NCI-H2196 (cell line): Measurements from ENCODE around the gene TFE3.

Source experiments
- DNase-seq: peaks from one replicate; lab custom pipeline; 2025; ENCODE audit not compliant: unreplicated experiment; lab: John Stamatoyannopoulos, UW

Gene TFE3, protein sequence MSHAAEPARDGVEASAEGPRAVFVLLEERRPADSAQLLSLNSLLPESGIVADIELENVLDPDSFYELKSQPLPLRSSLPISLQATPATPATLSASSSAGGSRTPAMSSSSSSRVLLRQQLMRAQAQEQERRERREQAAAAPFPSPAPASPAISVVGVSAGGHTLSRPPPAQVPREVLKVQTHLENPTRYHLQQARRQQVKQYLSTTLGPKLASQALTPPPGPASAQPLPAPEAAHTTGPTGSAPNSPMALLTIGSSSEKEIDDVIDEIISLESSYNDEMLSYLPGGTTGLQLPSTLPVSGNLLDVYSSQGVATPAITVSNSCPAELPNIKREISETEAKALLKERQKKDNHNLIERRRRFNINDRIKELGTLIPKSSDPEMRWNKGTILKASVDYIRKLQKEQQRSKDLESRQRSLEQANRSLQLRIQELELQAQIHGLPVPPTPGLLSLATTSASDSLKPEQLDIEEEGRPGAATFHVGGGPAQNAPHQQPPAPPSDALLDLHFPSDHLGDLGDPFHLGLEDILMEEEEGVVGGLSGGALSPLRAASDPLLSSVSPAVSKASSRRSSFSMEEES

DNA sequence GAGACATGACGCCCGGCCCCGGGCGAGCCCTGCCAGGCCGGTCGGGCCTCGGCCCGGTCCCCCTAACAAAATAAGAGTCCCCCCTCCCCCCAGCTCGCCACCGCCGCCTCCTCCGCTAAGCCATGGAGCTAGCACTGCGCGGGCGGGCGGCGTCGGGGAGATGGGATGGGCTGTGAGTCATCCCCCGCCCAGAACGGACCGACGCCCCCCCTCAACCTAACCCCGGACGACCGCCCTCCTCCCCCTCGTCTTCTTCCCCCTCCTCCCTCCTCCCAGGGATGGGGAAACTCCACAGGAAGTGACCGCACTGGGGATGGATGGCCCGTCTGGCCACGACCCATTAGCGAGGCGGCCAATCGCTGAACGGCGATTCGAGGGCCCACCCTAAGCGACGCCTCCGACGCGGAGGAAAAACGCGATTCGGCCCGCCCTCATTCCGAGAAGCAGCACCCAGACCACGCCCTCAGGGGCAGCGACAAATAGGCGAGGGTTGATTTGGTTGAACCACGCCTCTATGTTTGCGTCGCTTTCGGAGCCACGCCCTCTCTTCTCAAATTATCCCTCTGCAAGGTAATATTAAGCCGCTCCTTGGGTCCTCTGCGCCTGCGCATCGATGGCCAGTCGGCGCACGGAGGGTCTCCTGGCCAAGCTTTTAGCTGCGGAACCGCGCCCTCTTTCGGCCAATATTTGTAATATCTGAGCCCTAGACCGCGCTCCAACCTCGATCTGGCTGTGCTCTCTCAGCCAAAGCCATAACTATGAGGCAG is at the start of gene TFE3:
TSS of gene TFE3 (minus strand) at position 138 of the 767 bp plus-strand sequence. CDS start at position 7, 131 bp downstream.
- DNase-seq: peak; percentile 94

GRCh38 chrX:49089553-49089952 is 46.4 kb upstream of the TFE3 start:
- no peak for DNase-seq

DNA sequence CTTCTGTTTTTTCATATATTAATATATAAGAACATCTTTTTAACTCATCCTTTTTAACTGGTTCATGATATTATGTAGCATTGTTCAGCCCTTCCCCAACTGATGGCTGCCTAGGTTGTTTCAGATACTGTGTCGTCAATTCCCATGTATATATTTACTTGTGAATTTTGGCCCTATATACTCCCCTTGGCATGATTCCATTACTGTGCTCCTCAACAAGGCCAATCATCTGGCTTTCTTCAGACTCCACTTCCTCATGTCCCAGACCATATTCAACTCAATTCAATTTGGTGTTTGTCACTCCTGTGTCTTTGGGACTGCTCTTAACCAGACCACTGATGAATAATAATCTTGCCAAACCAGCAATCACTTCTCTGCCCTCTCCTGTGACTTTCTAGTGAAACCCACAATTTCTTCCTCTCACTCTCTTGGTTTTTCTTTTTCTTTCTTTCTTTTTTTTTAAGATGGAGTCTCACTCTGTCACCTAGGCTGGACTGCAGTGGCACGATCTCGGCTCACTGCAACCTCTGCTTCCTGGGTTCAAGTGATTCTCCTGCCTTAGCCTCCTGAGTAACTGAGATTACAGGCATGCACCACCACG is 39.2 kb upstream of the TFE3 start:
- DNase-seq: no peak

DNA sequence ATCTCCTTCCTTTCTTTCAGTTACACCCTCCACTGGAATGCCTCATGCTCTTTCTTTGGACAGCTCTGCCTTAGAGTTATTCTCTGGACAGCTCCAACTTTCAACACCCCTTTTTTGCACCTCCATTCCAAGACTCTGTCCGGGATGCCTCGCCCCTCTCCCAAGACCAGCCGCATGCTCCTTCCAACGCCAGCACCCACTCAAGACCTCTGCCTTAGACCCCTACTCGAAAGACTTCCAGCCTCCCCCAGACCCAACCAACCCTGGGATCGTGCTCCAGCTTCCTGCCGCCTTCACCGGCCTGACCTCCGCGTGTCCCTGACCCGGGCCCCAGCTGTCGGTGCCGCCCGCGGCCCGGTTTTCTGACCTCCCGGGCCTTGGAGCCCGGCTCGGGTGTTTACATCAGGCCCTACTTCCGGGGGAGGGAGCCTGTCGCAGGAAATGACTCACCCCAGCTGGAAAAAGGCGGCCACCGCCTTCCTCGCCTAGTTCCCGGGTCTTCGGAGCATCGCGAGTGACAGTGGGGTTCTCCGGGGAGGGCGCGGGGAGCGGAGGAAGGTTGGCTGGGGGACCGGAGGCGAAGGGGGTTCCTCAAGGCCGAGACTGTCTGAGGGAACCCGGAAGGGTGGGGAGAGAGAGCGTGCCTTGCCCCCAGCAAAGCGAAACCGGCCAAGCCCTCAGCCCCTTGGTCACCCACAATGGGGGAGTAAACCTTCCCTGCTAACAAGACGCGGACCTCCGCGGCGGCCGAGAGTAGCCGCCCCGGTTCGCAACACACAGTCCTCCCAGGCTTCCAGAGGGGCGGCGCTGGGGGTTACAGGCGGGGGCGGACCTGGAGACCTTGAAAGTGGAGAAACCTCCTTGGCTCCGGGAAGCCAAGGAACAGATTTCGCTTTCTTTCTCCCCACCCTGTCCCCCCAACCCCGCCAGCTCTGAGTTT is 36.6 kb upstream of the TFE3 start, which contains the start of gene WDR45:
TSS of gene WDR45 (minus strand) at position 399 of the 940 bp plus-strand sequence. CDS start 1,792 bp downstream, outside the sequence.
- peak; percentile 50 for DNase-seq

- DNase-seq: no peak
Observed at GRCh38 chrX:49077941-49078340, 34.8 kb upstream of the TFE3 start.

GRCh38 chrX:49075347-49075746 is 32.2 kb upstream of the TFE3 start:
- DNase-seq: no peak

DNA sequence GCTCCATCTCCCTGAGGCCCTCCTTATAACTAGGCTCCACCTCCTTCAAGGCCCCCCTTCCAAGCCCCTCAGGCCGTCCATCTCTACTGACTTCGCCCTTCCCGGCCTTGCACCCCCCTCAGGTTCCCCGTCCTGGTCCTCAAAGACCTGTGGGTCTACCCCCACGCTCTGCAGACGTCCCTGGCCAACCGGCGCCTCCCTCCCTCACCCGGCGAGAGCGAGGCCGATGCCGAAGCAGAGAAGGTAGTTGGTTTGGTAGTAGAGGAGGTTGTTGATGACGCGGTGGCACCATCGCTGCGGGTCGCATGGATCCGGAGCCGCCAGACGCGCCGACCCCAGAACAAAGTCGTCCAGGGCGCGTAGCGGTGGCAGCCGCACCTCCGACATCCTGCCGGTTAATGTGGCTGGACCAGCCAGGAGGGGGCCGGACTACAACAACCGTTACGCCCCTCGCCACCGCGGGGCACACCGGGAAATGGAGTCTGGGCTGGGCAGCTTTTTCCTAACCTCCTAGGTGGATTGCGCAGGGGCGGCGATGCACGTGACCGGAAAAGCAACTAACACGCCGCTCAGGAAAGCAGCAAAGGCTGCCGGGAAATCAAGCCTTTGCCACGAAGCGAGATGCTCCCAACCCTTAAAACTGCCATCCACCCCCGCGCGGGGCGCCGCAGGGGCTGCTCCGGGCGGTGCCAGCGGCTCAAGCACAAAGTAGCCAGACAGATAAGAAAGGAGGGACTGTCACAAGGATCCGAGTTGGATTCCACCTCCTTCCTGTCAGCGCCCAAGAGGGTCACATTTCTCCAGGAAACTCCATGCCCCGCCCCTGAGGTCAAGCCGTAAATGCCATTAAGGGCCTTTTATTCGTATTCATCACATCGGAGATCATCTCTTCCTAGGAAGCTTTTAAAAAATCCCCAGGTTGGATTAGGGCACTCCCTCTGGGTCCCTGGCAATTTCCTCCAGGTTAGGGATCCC is 30.7 kb upstream of the TFE3 start, which contains the start of gene PRAF2:
TSS of gene PRAF2 (minus strand) at position 402 of the 975 bp plus-strand sequence. CDS start at position 387, 15 bp downstream.
- peak; percentile 87 for DNase-seq

DNA sequence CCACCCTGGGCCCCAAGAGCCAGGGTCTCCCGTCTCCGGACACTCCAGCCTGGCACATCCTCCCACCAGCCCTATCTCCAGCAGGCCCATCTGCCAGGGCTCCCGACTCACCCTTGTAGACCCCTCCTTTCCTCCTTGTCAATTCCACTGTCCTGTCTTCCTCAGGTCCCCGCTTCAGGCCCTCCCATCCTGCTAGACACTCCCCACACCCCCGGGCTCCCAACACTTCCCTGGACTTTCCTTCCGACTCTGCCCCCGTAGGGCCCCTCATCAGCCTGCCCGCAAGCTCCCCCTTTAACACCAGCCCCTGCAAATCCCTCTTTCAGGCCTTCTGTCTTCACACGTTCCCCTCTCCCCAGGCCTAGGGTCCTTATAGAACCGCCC is 29.5 kb upstream of the TFE3 start:
- no peak for DNase-seq

GRCh38 chrX:49071877-49072711 is 28.9 kb upstream of the TFE3 start:
- DNase-seq: no peak

DNA sequence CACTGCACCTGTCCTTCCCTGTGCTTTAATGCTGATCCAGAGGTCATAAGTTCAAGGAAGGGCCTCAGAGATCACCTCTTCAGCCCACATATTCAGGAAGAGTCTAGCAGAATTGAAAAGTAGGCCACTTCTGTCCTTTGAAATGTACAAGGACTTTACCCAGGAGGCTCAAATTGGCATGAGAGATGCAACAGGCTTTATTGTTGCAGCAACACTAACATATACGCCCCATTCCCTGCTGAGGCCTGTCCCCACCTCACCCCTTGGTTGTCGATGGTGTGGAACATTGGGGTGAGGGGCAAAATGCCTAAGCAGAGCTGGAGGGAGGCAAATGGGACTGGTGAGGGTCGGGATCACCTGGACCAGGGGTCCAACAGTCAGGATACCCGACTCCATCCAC is 27.8 kb upstream of the TFE3 start:
- no peak for DNase-seq

DNA sequence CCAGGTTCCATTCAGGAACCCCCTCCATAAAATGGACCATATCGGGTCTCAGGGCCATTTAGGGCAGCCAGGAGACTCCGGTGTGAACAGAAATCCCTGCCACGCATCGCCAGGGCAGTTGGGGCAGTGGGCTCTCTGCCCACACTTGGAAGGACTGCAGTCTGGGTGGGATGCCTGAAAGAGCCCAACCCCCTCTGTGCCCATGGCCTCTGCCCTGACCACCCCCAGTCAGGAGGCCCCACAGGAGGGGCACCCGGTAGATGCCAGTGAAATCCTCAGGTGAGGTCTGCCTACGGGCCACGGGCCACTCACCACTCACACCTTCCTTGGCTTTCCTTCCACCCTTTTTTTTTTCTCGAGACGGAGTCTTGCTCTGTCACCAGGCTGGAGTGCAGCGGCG is 25.9 kb upstream of the TFE3 start:
- DNase-seq: no peak

- no peak for DNase-seq
Observed at GRCh38 chrX:49067285-49068120, 24.3 kb upstream of the TFE3 start.

DNA sequence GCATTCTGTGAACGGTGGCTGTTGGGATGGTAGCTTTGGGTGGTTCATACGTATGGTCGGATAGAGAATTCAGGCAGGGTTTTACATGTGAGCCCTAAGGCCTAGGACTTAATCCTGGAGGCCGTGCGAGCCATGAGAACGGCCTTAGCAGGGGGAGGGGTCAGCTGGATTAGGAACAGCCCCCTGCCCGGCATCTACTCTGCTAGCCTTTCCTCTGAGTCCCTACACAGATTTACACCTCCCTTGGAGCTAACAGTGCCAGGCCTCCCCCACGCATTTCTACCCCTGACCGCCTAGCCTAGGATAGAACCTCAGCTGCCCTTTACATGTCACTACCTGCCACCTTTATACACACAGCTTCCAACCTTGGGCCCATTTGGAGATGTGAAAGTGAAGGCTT is 23.5 kb upstream of the TFE3 start:
- DNase-seq: no peak

GRCh38 chrX:49066278-49066677 is 23.1 kb upstream of the TFE3 start:
- DNase-seq: no peak

DNA sequence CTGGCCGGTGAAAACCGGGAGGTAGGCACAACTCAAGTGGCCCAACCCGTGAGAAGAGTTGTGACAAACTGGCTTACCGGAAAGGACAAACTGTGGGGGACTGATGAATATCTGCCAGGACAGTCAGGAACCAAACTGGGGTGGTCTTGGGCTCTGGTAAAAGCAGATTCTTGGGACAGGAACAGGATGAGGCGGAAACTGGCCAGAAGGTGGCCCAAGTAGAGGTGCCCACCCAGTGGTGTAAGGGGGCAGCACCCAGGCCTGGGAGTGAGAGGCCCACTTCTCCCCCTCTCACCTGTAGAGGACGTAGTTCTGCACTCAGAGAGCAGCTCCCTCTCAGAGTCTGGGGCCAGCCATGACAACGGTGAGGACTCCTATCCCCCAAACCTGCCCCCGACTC is 21.6 kb upstream of the TFE3 start:
- DNase-seq: no peak

GRCh38 chrX:49064303-49064702 is 21.1 kb upstream of the TFE3 start:
- no peak for DNase-seq

DNA sequence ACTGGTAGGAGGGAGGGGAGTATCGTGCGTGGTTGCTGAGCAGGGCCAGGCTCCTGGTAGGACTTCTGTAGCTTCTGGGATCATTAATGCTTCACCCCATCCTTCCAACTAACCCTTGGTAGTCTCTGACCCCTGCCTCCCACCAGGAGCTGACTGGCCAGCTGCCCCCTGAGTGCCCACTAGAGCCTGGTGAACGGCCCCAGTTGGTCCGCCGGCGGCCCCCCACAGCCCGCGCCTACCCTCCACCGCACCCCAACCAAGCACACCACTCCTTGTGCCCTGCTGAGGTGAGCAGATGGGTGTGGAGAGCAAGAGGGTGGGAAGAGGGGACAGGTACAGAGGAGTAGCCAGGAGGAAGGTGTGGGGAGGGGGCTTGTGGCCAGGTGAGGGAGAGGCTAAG is 20.6 kb upstream of the TFE3 start:
- DNase-seq: no peak
